ENCODE results near the gene EVX2.

The EVX2 gene

GRCh38 chr2:176122052-176122682, 38.4 kb upstream of the EVX2 start:
- DNase-seq (ENCODE audit: low read depth in 3 of 3) = no peak

GRCh38 chr2:176121190-176122051, 37.7 kb upstream of the EVX2 start:
- DNase-seq (ENCODE audit: low read depth in 3 of 3) = no peak

GRCh38 chr2:176120364-176121189, 36.8 kb upstream of the EVX2 start:
- DNase-seq (ENCODE audit: low read depth in 3 of 3) = no peak

GRCh38 chr2:176118601-176119339, 35.0 kb upstream of the EVX2 start:
- DNase-seq (ENCODE audit: low read depth in 3 of 3) = no peak

DNA sequence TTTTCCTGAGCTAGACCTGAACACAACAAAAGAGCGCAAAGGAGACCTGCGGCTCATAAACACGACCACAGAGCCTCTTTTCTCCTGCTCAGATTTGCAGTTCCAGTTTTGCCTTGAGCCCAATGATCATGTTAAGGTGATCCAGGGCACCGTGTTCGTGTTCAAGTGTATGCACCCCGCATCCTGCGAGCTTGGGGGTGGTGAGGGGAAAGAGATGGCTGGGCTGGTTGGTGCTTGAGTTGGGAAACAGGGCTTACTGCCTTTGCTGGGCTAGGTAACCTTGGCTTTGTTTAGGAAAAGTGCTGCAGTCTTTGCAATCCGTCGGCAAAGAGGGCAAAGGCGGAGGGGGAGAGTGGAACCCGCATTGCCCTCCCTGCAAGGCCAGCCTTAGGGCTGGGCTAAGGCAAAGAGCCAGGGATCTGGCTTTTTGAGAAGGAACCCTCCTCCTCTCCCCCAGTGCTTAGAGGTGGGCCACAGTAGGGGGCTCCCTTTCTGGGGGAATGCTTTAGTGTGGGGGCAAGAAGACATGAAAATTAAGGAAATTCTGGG, 34.1 kb upstream of the EVX2 start:
- DNase-seq (ENCODE audit: low read depth in 3 of 3) = no peak

DNA sequence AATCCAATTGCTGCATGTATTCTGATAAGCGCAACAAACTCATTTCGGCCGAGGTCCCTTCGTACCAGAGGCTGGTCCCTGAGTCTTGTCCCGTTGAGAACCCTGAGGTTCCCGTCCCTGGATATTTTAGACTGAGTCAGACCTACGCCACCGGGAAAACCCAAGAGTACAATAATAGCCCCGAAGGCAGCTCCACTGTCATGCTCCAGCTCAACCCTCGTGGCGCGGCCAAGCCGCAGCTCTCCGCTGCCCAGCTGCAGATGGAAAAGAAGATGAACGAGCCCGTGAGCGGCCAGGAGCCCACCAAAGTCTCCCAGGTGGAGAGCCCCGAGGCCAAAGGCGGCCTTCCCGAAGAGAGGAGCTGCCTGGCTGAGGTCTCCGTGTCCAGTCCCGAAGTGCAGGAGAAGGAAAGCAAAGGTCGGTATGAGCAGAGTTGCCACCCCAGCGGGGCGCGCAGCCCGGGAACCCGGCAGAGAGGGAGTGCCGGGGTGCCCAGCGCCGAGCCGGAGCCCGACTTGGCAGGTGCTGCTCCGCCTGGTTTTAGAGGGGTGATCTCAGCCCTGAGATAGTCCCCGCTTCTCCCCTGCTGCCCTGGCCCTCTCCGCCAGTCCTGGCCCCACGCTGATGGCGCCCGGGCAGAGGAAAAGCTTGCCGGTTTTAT, 33.5 kb upstream of the EVX2 start:
- DNase-seq (ENCODE audit: low read depth in 3 of 3) = no peak

DNA sequence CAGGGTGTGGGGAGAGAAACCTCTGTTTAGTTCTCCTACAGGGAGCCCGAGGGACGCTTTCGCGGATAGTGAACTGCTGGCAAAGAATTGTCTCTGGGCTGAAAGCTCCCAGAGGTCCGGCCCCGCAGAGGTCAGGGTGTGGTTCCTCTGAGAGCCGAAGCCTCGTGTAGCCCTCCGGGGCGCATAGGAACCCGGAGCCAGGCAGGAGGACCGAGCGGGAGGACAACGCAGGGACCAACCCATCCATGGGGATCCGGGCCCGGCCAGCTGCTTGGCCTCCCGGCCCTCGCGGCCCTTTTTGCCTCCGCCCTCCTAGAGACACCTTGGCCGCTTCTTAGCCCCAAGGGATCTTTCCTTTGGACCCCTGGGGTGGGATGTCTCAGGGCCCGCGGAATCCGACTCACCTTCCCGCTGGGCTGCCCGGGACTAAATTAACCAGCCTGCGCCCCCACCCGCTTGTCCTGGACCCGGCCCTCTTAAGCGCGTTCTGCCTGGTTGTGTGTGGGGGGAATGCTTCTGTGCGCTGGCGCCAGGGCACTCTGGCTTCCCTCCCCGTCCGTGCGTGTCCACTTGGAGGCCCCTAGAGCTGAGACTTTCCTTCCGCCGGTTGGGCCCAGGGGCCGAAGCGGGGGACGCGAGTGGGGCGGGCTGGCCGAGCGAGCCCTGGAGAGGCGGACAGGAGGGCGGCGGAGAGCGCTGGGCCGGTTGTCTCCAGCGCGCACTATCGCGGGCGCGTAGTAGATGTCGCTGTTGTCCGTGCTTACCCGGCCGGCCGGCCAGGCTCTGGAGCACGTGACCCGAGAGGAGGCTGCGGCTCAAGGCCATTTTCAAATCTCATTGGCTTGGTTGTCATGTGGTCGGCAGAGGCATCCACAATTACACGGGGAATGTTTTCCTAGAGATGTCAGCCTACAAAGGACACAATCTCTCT, 32.4 kb upstream of the EVX2 start, which contains the start of gene HOXD10:
Gene HOXD10 (plus strand): TSS at position 896 of the 931 bp plus-strand sequence. CDS start 56 bp downstream, outside the sequence.
- DNase-seq (ENCODE audit: low read depth in 3 of 3) = no peak

- DNase-seq (ENCODE audit: low read depth in 3 of 3) = no peak
Measured at GRCh38 chr2:176114930-176115625, 31.3 kb upstream of the EVX2 start.

- no peak for DNase-seq (ENCODE audit: low read depth in 3 of 3)
Measured at GRCh38 chr2:176114120-176114929, 30.6 kb upstream of the EVX2 start.

DNA sequence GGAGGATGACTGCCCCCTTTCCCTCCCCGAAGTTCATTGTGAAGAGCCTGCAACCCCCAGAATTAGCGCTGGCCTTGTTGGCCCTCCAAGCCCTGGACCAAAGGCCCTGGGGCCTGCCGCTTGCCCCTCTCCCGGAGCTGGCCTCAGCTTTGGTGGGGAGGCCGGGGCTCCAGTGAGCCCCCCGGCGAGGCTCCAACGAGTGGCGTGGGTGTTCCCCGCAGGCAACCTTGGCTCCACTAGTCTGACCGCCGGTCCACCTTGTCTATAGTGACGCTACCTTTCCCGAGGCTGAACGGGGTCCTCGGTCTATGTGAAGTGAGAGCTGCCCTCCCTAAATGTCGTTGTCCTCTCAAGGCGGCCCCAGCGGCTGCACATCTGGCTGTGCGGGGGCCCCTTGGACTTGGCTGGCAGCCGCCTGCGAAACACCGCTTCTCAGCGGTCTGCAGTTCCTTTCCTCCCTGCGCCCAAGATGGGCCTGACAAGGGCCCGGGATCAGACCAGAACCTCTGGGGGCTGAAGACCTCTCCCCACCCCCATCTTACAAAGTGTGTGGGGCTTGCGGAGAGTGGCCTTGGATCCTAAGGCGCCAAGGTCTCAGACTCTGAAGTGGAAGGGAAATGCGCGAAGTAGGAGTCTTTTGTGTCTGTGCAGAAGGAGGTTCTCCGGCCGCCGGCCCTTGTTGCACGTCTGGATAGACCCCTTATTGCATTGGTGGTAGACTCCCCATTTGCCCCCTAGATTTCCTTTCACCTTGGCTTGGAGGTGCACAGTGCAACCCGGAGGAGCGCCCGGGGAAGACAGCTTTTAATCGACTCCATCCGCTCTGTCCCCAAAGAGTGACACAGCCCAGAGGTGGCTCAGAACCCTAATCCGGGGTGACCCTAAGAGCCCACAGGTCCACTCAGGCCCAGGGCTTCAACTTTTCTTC, 28.9 kb upstream of the EVX2 start:
- DNase-seq (ENCODE audit: low read depth in 3 of 3) = no peak

DNA sequence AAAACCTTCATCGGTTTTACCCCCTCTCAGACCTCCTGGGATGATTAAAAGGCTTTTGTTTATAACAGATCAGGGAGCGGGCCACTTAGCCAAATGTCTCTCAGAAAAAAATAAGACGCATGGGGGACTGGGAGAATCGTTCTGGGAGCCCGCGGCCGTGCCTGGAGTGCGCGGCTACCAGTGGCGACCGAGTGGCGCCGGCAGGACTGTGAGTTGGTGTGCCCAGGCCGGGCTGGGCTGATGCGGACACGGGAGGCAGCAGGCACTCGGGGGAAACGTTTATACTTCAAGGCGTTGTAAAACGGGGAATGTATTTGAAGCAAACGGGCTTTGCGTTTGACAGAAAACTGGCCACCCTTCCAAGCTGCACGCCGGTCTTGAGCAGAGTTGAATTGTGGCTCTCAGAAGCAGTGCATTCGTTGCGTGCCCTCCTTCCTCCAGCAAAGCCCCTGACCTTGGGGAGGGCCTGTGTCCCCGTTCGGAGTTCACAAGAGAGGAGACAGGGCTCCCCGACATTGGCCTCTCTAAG, 28.1 kb upstream of the EVX2 start:
- no peak for DNase-seq (ENCODE audit: low read depth in 3 of 3)

DNA sequence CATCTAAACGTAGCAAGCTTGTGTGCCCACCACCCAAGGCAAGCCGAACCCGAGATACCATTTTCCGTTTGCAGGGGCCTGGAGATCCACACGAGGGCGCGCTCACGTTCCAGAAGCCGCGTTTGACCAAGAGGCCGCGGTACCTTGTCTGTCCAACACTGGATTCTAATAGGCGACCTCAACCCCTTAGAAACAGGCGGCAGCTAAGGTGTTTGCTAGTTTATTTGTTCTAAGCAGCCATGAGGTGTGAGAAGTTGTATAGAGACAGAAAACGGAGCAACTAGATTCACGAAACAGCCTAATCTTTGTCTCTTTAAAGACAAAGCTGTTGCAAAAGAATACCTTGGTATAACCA, 27.5 kb upstream of the EVX2 start:
- no peak for DNase-seq (ENCODE audit: low read depth in 3 of 3)

- DNase-seq (ENCODE audit: low read depth in 3 of 3) = no peak
Measured at GRCh38 chr2:176110415-176111308, 26.9 kb upstream of the EVX2 start.

- DNase-seq (ENCODE audit: low read depth in 3 of 3) = no peak
Measured at GRCh38 chr2:176109946-176110345, 26.2 kb upstream of the EVX2 start.

DNA sequence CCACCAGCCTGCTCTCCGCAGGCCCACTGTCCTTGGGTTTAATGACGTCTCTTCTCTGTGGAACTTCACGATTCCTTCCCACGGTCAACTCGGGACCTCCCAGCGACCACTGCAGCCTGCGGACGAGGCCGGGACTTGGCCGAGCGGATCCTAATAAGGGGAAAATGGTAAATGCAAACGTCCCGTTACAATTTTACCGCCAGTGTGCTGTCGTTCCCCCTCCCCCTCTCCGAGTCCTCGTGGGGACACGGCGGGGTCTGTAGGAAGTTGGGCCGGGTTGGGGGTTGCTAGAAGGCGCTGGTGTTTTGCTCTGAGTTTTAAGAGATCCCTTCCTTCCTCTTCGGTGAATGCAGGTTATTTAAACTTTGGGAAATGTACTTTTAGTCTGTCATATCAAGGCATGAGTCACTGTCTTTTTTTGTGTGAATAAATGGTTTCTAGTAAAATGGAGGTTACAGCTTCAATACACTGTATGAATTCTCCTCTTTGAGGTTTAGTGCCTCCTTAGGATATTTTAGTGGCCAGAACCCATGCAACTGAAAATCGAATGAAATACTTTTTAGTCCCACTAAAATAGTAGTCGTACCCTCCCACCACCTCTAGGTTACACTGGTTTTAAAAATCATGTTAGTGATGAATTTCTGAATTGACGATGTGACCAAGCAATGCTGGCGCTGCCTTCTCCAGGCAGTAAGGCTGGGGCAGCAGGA, 25.6 kb upstream of the EVX2 start:
- DNase-seq (ENCODE audit: low read depth in 3 of 3) = no peak

Data from stimulated activated CD4-positive, alpha-beta T cell treated with anti-CD3 and anti-CD28 coated beads, TNF-alpha, amount 100 ng/mL, for 4 hours (primary cell).